Breast epithelium (tissue), 4 donors: Measurements from ENCODE around the gene RIC3. TPM values are rescaled to one million over a fixed set of nuclear protein-coding genes. Genes with fewer than 3 reads are reported as not detected.
A peak's percentile ranks its signal among the peaks of the same experiment; 100 is the strongest.

ENCODE experiments used
- DNase-seq, 2 donors: peaks; one replicate each; pipeline ENCODE4 v3.0.0-alpha.2; 2019; ENCODE audit warnings: low spot score in 2 of 2
- H3K27ac ChIP-seq, 2 donors: fragments of 200-600 bp; sonication (generic) in 1 of 2; one replicate each; pipeline ENCODE4 v1.5.1; 2016 to 2019; ENCODE audit warnings: mild to moderate bottlenecking in 1 of 2
- H3K27me3 ChIP-seq, 2 donors: fragments of 200-600 bp; sonication (generic) in 1 of 2; one replicate each; pipeline versions ENCODE4 v1.5.1 to v1.6.0; 2017 to 2019; ENCODE audit warnings: control low read depth in 1 of 2, mild to moderate bottlenecking in 1 of 2
- H3K36me3 ChIP-seq: fragments of 200-600 bp; one replicate; pipeline ENCODE4 v1.5.1; 2019
- H3K4me1 ChIP-seq, 2 donors: fragments of 200-600 bp; sonication (generic); one replicate each; pipeline ENCODE4 v1.5.1; 2016 to 2019; ENCODE audit warnings: control low read depth in 1 of 2
- H3K4me3 ChIP-seq, 3 donors: fragments of 200-600 bp; sonication (generic); 1 replicate in 2 of 3; 2 replicates in 1 of 3; pipeline ENCODE4 v1.5.1; 2016 to 2019; ENCODE audit warnings: mild to moderate bottlenecking in 3 of 3, moderate library complexity in 2 of 3
- H3K9me3 ChIP-seq, 2 donors: fragments of 200-600 bp; sonication (generic) in 1 of 2; one replicate each; pipeline ENCODE4 v1.5.1; 2016 to 2019; ENCODE audit warnings: control low read depth in 1 of 2
- POLR2A ChIP-seq: fragments of 450-650 bp; IDR thresholded peaks from one replicate; pipeline ENCODE4 v1.6.1; 2016; ENCODE audit warnings: antibody characterized with exemption, mild to moderate bottlenecking, moderate library complexity
- POLR2AphosphoS5 ChIP-seq, 3 donors: sonication (generic); formaldehyde crosslinking; IDR thresholded peaks; one replicate each; pipeline ENCODE4 v1.6.1; 2017; ENCODE audit warnings: antibody characterized with exemption in 3 of 3
- intact Hi-C: fragments of 100-400 bp; cut with DNase I; formaldehyde crosslinking; loops from one replicate; pipeline ENCODE4 v1.15.1; 2023; ENCODE audit warnings: low total_unique reads
- total RNA-seq, 3 donors: library from RNA; depleted of rRNA; stranded (reverse); fragments of >200 nt; gene quantifications; one replicate each; pipeline ENCODE4 v1.1.0, GENCODE V29; 2016
- TF ChIP-seq, protein P1 (sequence below), 3 donors: fragments of 450-650 bp; IDR thresholded peaks; one replicate each; pipeline ENCODE4 v1.5.1; 2016 to 2017; ENCODE audit warnings: antibody characterized with exemption in 3 of 3, mild to moderate bottlenecking in 3 of 3, moderate library complexity in 3 of 3

RIC3 gene
- total RNA-seq, 3 donors from 2014 or later: 4.5 to 48.0 (median 24.3) TPM

DNA sequence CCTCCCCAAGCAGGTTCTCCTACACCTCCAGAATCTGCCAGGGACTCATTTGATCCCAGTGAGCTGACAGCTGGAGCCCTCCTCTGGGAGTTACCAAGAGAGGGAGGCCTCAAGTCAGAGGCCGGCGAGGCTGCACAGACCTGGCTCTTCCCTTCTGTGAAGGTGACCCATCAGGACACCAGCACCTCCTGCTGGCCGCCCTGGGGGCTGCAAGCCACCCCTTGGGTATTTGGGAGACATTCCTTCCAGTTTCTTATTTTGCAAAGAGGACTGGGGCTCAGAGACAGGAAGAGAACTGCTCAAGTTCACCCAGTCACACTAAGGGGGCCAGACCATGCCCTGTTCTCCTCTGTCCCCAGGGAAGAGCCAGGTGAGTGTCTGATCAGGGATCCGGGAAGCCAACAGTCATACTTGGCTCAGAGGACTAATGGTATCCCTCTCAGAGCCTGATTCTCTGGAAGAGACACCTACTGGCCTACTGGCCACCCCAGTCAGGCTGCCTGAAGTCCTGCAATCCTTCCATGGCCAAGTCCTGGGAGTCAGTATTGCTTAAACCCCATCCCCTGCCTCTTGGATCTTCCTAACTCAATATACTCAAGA lies 40.5 kb upstream of the RIC3 start:
- DNase-seq: no peak
- no peaks in the 10 kb centered on the region for H3K9me3 ChIP-seq
- H3K36me3 ChIP-seq: no peaks in the 10 kb centered on the region
- TF ChIP-seq, protein P1, sequence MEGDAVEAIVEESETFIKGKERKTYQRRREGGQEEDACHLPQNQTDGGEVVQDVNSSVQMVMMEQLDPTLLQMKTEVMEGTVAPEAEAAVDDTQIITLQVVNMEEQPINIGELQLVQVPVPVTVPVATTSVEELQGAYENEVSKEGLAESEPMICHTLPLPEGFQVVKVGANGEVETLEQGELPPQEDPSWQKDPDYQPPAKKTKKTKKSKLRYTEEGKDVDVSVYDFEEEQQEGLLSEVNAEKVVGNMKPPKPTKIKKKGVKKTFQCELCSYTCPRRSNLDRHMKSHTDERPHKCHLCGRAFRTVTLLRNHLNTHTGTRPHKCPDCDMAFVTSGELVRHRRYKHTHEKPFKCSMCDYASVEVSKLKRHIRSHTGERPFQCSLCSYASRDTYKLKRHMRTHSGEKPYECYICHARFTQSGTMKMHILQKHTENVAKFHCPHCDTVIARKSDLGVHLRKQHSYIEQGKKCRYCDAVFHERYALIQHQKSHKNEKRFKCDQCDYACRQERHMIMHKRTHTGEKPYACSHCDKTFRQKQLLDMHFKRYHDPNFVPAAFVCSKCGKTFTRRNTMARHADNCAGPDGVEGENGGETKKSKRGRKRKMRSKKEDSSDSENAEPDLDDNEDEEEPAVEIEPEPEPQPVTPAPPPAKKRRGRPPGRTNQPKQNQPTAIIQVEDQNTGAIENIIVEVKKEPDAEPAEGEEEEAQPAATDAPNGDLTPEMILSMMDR (IDR thresholded peaks at IDR 0.05): no peak
- TF ChIP-seq POLR2A (no peak), POLR2AphosphoS5 (IDR thresholded peaks at IDR 0.05) (no peak)
- no peak overlapping the region for H3K27ac ChIP-seq
- intact Hi-C loops: no loop called here
- no peak overlapping the region for H3K4me3 ChIP-seq
- peaks cover 0 to 8% of the 10 kb centered on the region in 2 donors for H3K27me3 ChIP-seq
- no peaks in the 10 kb centered on the region for H3K4me1 ChIP-seq

DNA sequence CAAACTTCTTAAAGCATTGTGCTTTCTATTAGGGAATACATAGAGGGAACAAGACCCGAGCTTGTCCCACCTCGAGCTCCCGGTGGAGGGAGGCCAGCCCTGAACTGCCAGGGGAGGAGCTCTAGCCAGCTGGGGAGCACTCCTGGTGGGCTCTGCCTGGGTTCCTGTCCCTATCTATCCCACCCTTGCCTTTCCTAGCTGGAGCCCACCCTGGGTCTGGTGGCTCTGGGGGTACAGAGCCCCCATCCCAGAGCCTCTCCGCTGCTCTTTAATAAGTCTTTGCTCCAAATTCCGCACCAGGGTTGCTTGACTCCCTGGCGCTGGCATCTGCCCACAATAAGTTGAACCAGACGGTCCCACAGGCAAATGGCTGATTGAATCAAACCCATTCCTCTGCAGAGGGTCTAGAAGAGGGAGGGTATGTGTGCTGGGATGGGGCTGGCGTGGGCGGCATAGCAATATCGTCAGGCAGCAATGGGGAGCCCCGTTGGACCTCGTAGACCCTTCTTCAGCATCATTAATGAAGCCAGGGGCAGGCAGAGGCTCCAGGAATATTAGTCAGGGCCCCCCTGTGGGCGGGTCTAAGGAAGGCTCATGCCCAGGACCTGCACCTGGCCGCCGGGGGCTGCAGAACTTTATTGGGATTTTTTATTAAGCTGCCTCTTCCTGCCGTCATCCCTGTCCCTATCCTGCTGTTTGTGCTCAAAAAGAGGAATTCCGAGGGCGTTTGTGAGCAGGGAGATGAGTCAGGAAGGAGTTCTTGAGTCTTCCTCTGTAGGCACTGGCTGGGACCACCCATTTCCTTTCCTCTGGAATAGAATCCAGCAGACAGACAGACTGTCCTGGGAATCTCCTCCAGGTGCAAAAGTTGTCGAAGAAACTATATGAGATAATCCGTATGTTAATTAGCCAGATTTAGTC lies 38.5 kb upstream of the RIC3 start:
- intact Hi-C loops: no loop called here
- TF ChIP-seq, protein P1 (IDR thresholded peaks at IDR 0.05): no peak
- no peak for TF ChIP-seq POLR2A
- TF ChIP-seq POLR2AphosphoS5 (IDR thresholded peaks at IDR 0.05): no peak
- no peak overlapping the region for H3K4me3 ChIP-seq
- H3K4me1 ChIP-seq: no peaks in the 10 kb centered on the region
- no peaks in the 10 kb centered on the region for H3K9me3 ChIP-seq
- peaks cover 0 to 8% of the 10 kb centered on the region in 2 donors for H3K27me3 ChIP-seq
- H3K36me3 ChIP-seq: no peaks in the 10 kb centered on the region
- H3K27ac ChIP-seq: peak overlapping the region in 1 of 2 donors; percentile 15
- no peak for DNase-seq

DNA sequence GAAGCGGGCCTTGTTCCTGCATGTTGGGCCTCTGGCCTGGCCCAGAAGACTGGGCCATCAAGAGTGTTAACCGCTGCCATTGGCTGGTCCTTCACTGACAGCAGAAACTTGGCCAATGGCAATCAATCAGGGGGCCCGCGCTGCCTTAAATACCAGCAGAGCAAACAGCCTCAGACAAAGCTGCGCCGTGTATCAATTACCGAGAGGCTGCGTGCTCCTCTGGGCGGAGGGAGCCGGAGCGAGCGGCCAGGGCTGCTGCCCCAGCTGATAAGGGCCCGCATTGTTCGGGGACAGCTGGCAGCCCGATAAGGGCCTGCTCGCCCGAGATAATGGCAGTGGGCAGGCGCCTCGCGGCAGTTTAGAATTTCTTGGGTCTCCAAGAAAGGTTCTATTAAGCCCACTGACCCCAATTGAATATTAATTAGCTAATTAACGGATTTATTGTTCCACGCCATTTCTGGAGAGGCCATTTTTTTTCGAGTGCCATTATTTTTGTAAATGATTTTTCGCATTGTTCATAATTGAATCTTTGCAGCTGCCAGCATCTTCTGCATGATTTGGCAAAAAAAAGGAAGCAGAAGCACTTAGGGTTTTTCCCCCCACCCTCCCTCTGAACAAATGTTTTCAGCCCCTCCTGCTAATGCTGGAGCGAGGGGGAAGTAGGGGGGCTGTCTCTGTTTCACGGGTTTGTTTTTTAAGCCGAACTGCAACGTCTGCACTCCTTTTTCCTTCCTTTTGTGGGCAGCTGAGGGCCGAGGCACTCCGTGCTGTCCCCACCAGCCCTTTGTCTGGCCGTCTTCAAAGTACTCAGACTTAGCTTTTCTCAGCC lies 37.6 kb upstream of the RIC3 start:
- no peak overlapping the region for H3K27ac ChIP-seq

DNA sequence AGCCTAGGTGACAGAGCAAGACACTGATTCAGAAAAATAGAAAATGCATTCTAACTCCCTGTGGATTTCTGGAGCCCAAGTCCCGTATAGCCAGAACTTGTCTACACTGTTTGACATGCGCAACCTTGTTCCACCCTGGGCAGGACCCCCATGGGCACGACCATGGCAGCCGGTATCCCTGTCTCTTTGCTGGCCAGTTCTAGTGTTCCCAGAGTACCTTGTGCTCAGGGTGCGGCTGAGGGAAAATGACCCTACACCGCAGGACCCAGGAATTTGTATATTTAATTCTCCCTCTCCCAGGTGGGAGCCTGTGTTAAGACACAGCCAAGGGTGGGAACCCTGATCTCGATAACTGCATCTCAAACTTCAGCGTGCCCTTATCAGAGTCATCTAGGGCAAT lies 36.7 kb upstream of the RIC3 start:
- no peak for DNase-seq
- TF ChIP-seq, protein P1 (IDR thresholded peaks at IDR 0.05): no peak
- TF ChIP-seq POLR2A: no peak
- no peaks in the 10 kb centered on the region for H3K4me1 ChIP-seq
- no peak overlapping the region for H3K4me3 ChIP-seq
- H3K36me3 ChIP-seq: no peaks in the 10 kb centered on the region
- H3K27me3 ChIP-seq: peaks cover 0 to 8% of the 10 kb centered on the region in 2 donors
- H3K27ac ChIP-seq: no peak overlapping the region
- intact Hi-C loops: no loop called here
- no peaks in the 10 kb centered on the region for H3K9me3 ChIP-seq

More for the DNA sequence above, 37.6 kb upstream of the RIC3 start:
- Histone ChIP-seq H3K4me3 (no peak overlapping the region), H3K4me1 (no peaks in the 10 kb centered on the region), H3K9me3 (no peaks in the 10 kb centered on the region), H3K27me3 (peaks cover 0 to 8% of the 10 kb centered on the region in 2 donors), H3K36me3 (no peaks in the 10 kb centered on the region)
- no peak for TF ChIP-seq POLR2A
- TF ChIP-seq, protein P1 (IDR thresholded peaks at IDR 0.05): no peak
- no peak for TF ChIP-seq POLR2AphosphoS5 (IDR thresholded peaks at IDR 0.05)
- intact Hi-C loops: no loop called here
- DNase-seq: no peak
